ENCODE results near the gene GABRA4.

Gene GABRA4

GRCh38 chr4:46878641-46879040 lies 114.7 kb downstream of the GABRA4 start:
- no peak overlapping the region for H3K4me3 ChIP-seq (replicated peaks; ENCODE audit: low read depth, low read length)
- TF ChIP-seq CTCF (IDR thresholded peaks at IDR 0.05; ENCODE audit: low read depth, low read length, missing control alignments) = no peak
- no peak for DNase-seq (ENCODE audit: extremely low read depth, low read depth)

- no peak overlapping the region for H3K4me3 ChIP-seq (replicated peaks; ENCODE audit: low read depth, low read length)
- no peak for TF ChIP-seq CTCF (IDR thresholded peaks at IDR 0.05; ENCODE audit: low read depth, low read length, missing control alignments)
- DNase-seq (ENCODE audit: extremely low read depth, low read depth) = no peak
These were observed 118.6 kb downstream of the GABRA4 start for GRCh38 chr4:46874811-46875210.

- DNase-seq (ENCODE audit: extremely low read depth, low read depth) = no peak
- no peak overlapping the region for H3K4me3 ChIP-seq (replicated peaks; ENCODE audit: low read depth, low read length)
- no peak for TF ChIP-seq CTCF (IDR thresholded peaks at IDR 0.05; ENCODE audit: low read depth, low read length, missing control alignments)
These were observed 123.0 kb downstream of the GABRA4 start for GRCh38 chr4:46870411-46870810.

Data from HFF-Myc (cell line).